ENCODE measurements around the gene MEIKIN. TPM values are rescaled to one million over a fixed set of nuclear protein-coding genes. Genes with fewer than 3 reads are reported as not detected.

Gene MEIKIN
- total and polyA plus RNA-seq, 4 donors: 0.42 to 0.51 TPM; not detected in 2

GRCh38 chr5:131973089-131973712 is 27.7 kb upstream of the MEIKIN start:
- no peak overlapping the region for H3K4me3 ChIP-seq (ENCODE audit: low read depth in 1 of 3, low read length in 3 of 3)
- H3K36me3 ChIP-seq (ENCODE audit: control insufficient read depth in 4 of 4, insufficient read depth in 3 of 4, low read depth in 1 of 4, low read length in 3 of 4): no peaks in the 10 kb centered on the region
- H3K4me1 ChIP-seq (ENCODE audit: control insufficient read depth in 4 of 4, insufficient read depth in 4 of 4, low read length in 3 of 4): no peaks in the 10 kb centered on the region
- no peak for TF ChIP-seq EGR1 (IDR thresholded peaks at IDR 0.05; ENCODE audit: low read depth in 2 of 2)
- TF ChIP-seq RAD21 (IDR thresholded peaks at IDR 0.05): no peak
- no peak for TF ChIP-seq ZBTB33 (IDR thresholded peaks at IDR 0.05)
- TF ChIP-seq HNF4G (IDR thresholded peaks at IDR 0.05): no peak
- no peak for TF ChIP-seq FOXA1 (IDR thresholded peaks at IDR 0.05)
- H3K9ac ChIP-seq (ENCODE audit: low read depth in 1 of 2, low read length in 2 of 2): no peak overlapping the region
- no peaks in the 10 kb centered on the region for H3K9me3 ChIP-seq (ENCODE audit: control insufficient read depth in 4 of 4, low read length in 3 of 4)
- no peak overlapping the region for H3K27ac ChIP-seq (ENCODE audit: low read depth in 1 of 2, low read length in 2 of 2)
- no peaks in the 10 kb centered on the region for H3K27me3 ChIP-seq (ENCODE audit: control insufficient read depth in 4 of 4, insufficient read depth in 4 of 4, low read length in 3 of 4)
- 91% methylated on average over 9 of the region's 9 CpGs for WGBS
- DNase-seq (ENCODE audit: low spot score): no peak

- H3K9ac ChIP-seq (ENCODE audit: low read depth in 1 of 2, low read length in 2 of 2): no peak overlapping the region
- H3K27ac ChIP-seq (ENCODE audit: low read depth in 1 of 2, low read length in 2 of 2): no peak overlapping the region
- H3K27me3 ChIP-seq (ENCODE audit: control insufficient read depth in 4 of 4, insufficient read depth in 4 of 4, low read length in 3 of 4): no peaks in the 10 kb centered on the region
- no peak for DNase-seq (ENCODE audit: low spot score)
- peaks cover 0 to 2% (median 0%) of the 10 kb centered on the region in 4 donors for H3K36me3 ChIP-seq (ENCODE audit: control insufficient read depth in 4 of 4, insufficient read depth in 3 of 4, low read depth in 1 of 4, low read length in 3 of 4)
- no peaks in the 10 kb centered on the region for H3K9me3 ChIP-seq (ENCODE audit: control insufficient read depth in 4 of 4, low read length in 3 of 4)
- 90% methylated on average over 5 of the region's 5 CpGs for whole genome bisulfite sequencing
- no peaks in the 10 kb centered on the region for H3K4me1 ChIP-seq (ENCODE audit: control insufficient read depth in 4 of 4, insufficient read depth in 4 of 4, low read length in 3 of 4)
- TF ChIP-seq MAX (IDR thresholded peaks at IDR 0.05) (no peak), FOXA2 (IDR thresholded peaks at IDR 0.05) (no peak), NR2F2 (IDR thresholded peaks at IDR 0.05) (no peak), GABPA (IDR thresholded peaks at IDR 0.05 in 1 of 2, conservative IDR thresholded peaks at IDR 0.05 in 1 of 2) (no peak), FOXA1 (IDR thresholded peaks at IDR 0.05) (no peak), ATF3 (IDR thresholded peaks at IDR 0.05) (no peak), EGR1 (IDR thresholded peaks at IDR 0.05; ENCODE audit: low read depth in 2 of 2) (no peak), TAF1 (conservative IDR thresholded peaks at IDR 0.05) (no peak)
- no peak overlapping the region for H3K4me3 ChIP-seq (ENCODE audit: low read depth in 1 of 3, low read length in 3 of 3)
Measured at GRCh38 chr5:131968396-131968954, 23.0 kb upstream of the MEIKIN start.

- Histone ChIP-seq H3K36me3 (ENCODE audit: control insufficient read depth in 4 of 4, insufficient read depth in 3 of 4, low read depth in 1 of 4, low read length in 3 of 4) (peaks cover 0 to 2% (median 0%) of the 10 kb centered on the region in 4 donors), H3K27ac (ENCODE audit: low read depth in 1 of 2, low read length in 2 of 2) (no peak overlapping the region), H3K4me1 (ENCODE audit: control insufficient read depth in 4 of 4, insufficient read depth in 4 of 4, low read length in 3 of 4) (no peaks in the 10 kb centered on the region), H3K9me3 (ENCODE audit: control insufficient read depth in 4 of 4, low read length in 3 of 4) (no peaks in the 10 kb centered on the region), H3K4me3 (ENCODE audit: low read depth in 1 of 3, low read length in 3 of 3) (no peak overlapping the region), H3K27me3 (ENCODE audit: control insufficient read depth in 4 of 4, insufficient read depth in 4 of 4, low read length in 3 of 4) (no peaks in the 10 kb centered on the region), H3K9ac (ENCODE audit: low read depth in 1 of 2, low read length in 2 of 2) (no peak overlapping the region)
- TF ChIP-seq SP1 (IDR thresholded peaks at IDR 0.05) (no peak), HNF4G (IDR thresholded peaks at IDR 0.05) (no peak), ATF3 (IDR thresholded peaks at IDR 0.05) (no peak)
- no peak for DNase-seq (ENCODE audit: low spot score)
- WGBS: 96% methylated on average over 1 of the region's 1 CpG
Measured at GRCh38 chr5:131966551-131966950, 21.1 kb upstream of the MEIKIN start.
